Skeletal muscle satellite cell (primary cell): ENCODE data around the gene STOML1.
"Not testable (repeated sequence)": the region's sequence is repeated elsewhere in the genome, so short reads cannot be mapped to it uniquely, and the experiment has no call there.

Experiments
- H3K27me3 ChIP-seq: 2 replicates; pipeline ENCODE4 v1.7.0; 2013; ENCODE audit warnings: low read length; ENCODE audit not compliant: control insufficient read depth, insufficient read depth
- H3K36me3 ChIP-seq: 2 replicates; pipeline ENCODE4 v1.7.0; 2013; ENCODE audit warnings: mild to moderate bottlenecking, control low read depth, low read length; ENCODE audit not compliant: insufficient read depth
- H3K4me1 ChIP-seq: 2 replicates; pipeline ENCODE4 v1.7.0; 2013; ENCODE audit warnings: low read length; ENCODE audit not compliant: control insufficient read depth, insufficient read depth
- H3K4me2 ChIP-seq: 2 replicates; pipeline ENCODE4 v1.7.0; 2013; ENCODE audit warnings: mild to moderate bottlenecking, low read length
- H3K4me3 ChIP-seq: 2 replicates; pipeline ENCODE4 v1.7.0; 2013; ENCODE audit warnings: low read length
- H3K9ac ChIP-seq: 2 replicates; pipeline ENCODE4 v1.7.0; 2013; ENCODE audit warnings: mild to moderate bottlenecking, low read depth, low read length, moderate library complexity
- H3K9me3 ChIP-seq: replicated peaks from 2 replicates; pipeline ENCODE4 v1.7.0; 2013; ENCODE audit warnings: mild to moderate bottlenecking, control low read depth, low read length

STOML1 gene

GRCh38 chr15:73983211-73983727, 8.8 kb downstream of the STOML1 start:
- Histone ChIP-seq H3K4me2 (peak overlapping the region; percentile 70), H3K4me3 (no peak overlapping the region), H3K36me3 (no peaks in the 10 kb centered on the region), H3K4me1 (peaks cover 59% of the 10 kb centered on the region), H3K9me3 (no peaks in the 10 kb centered on the region), H3K9ac (peak overlapping the region; percentile 61), H3K27me3 (no peaks in the 10 kb centered on the region)

- H3K4me2 ChIP-seq, result peak overlapping the region; percentile 70
- H3K4me3 ChIP-seq, result peak overlapping the region; percentile 32
- H3K36me3 ChIP-seq, result no peaks in the 10 kb centered on the region
- no peaks in the 10 kb centered on the region for H3K27me3 ChIP-seq
- peaks cover 52% of the 10 kb centered on the region for H3K4me1 ChIP-seq
- H3K9me3 ChIP-seq, result no peaks in the 10 kb centered on the region
- peak overlapping the region; percentile 61 for H3K9ac ChIP-seq
Observed at GRCh38 chr15:73982222-73982962, 9.7 kb downstream of the STOML1 start.

DNA sequence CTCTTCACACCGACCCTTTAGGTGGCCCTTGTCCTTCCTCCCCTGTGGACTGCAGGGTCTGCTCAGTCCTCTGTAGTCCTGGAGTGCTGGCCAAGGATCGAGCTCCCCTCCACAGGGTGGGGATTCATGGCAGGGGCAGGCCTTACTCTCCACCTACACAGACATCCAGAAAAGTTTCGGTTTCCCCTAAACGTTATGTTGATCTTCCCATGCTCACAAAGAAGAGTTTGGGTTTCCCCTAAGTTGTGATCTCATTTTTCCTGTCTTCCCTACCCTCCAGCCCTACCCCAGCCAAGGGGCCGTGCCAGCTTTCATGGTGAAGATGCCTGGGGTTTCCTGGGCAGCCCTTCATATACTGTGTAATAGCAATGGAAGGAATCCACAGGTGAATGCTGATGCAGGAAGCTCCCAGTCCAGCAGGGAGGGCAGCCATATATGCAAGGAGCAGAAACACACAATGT, 10.3 kb downstream of the STOML1 start:
- peak overlapping the region; percentile 32 for H3K4me3 ChIP-seq
- H3K9ac ChIP-seq, result peak overlapping the region; percentile 61
- H3K4me2 ChIP-seq, result peak overlapping the region; percentile 70
- H3K9me3 ChIP-seq, result no peaks in the 10 kb centered on the region
- peaks cover 52% of the 10 kb centered on the region for H3K4me1 ChIP-seq
- H3K36me3 ChIP-seq, result no peaks in the 10 kb centered on the region
- H3K27me3 ChIP-seq, result no peaks in the 10 kb centered on the region

DNA sequence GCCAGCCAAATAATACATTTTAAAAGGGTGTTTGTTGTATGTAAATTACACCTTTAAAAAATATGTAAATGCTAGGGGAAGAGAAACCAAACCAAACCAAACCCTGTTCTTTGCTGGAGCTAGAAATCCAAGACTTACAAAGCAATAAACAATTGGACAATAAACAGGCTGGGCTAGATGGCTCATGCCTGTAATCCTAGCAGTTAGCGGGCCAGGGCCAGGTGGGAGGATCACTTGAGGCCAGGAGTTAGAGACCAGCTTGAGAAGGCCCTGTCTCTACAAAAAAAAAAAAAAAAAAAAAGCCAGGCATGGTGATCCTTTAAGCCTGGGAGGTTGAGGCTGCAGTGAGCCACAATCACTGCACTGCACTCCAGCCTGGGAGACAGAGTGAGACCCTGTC, 12.5 kb downstream of the STOML1 start:
- Histone ChIP-seq H3K4me2 (no peak overlapping the region), H3K4me3 (no peak overlapping the region), H3K27me3 (no peaks in the 10 kb centered on the region), H3K4me1 (peaks cover 34% of the 10 kb centered on the region), H3K36me3 (no peaks in the 10 kb centered on the region), H3K9ac (no peak overlapping the region), H3K9me3 (no peaks in the 10 kb centered on the region)

DNA sequence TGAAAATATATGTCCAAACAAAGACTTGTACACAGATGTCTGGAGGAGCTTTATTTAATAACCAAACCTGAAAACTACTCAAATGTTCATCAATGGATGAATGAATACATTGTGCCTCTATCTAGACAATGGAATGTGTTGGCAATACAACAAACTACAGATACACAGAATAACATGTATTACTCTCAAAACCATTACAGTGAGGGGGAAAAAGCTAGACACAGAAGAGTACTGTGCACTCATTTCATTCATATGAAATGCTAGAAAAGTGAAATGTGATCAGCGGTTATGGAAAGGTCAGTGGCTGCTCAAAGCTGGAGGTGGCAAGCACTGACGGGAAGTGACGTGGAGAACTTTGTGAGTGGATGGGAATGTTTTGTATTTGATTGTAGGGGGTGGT, 13.2 kb downstream of the STOML1 start:
- no peak overlapping the region for H3K4me2 ChIP-seq
- H3K4me3 ChIP-seq, result no peak overlapping the region
- no peaks in the 10 kb centered on the region for H3K27me3 ChIP-seq

DNA sequence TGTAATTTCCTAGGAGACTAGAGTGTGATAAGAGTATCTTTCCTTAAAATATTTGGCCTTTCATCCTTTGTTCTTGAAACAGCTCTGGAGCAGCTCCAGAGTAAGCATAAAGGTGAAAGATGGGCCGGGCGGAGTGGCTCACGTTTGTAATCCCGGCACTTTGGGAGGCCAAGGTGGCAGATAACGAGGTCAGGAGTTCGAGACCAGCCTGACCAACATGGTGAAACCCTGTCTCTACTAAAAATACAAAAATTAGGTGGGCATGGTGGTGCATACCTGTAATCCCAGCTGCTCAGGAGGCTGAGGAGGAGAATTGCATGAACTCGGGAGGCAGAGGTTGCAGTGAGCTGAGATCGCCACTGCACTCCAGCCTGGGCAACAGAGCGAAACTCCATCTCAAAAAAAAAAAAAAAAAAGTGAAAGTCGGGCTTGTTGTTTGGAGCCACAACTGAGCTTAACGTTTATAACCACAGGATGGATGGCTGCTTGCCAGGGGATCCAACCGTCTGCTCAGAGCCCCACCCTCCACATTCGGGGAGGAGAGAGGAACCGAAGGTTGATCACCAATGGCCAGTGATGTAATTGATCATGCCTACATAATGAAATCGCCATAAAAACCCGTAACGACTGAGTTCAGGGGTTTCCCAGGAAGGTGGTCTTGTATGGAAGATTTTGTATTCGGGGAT, 16.5 kb downstream of the STOML1 start:
- not testable (repeated sequence) for H3K4me2 ChIP-seq

More for the DNA sequence above, 13.2 kb downstream of the STOML1 start:
- Histone ChIP-seq H3K9ac (no peak overlapping the region), H3K4me1 (peaks cover 26% of the 10 kb centered on the region), H3K9me3 (no peaks in the 10 kb centered on the region), H3K36me3 (no peaks in the 10 kb centered on the region)

GRCh38 chr15:73973683-73974200, 18.4 kb downstream of the STOML1 start:
- not testable (repeated sequence) for H3K27me3 ChIP-seq, H3K9me3 ChIP-seq, H3K9ac ChIP-seq, H3K4me3 ChIP-seq, H3K36me3 ChIP-seq, H3K4me1 ChIP-seq, H3K4me2 ChIP-seq

More for the DNA sequence above, 16.5 kb downstream of the STOML1 start:
- not testable (repeated sequence) for H3K36me3 ChIP-seq, H3K9ac ChIP-seq, H3K4me1 ChIP-seq, H3K27me3 ChIP-seq, H3K9me3 ChIP-seq, H3K4me3 ChIP-seq

DNA sequence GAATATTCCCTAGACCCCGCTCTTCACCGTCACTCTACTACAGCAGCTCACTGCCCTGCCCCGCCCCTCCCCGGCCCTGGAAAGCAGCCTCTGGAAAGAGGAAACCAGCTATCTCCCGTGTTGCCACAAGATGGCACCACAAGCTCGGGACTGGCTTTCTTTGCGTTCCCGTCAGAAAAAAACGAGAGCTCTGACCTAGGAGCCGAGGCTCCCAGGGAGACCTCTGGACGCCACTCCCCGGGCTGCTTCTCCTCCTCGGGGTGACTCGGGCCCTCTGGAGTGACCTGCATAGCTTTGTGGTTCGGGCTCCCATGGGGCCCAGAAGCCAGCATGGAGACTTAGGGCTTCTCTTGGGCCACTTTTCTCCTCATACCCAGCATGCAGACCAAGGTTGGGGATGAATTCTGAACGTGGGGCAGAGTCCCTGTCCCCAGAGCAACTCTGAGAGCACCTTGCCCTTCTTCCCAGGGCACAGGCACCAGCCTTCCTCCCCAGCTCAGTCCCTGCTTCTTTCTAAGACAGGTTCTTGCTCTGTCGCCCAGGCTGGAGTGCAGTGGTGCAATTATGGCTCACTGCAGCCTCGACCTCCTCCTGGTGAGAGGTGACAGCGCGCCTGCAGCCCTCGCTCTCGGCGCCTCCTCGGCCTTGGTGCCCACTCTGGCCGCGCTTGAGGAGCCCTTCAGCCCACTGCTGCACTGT, 19.0 kb downstream of the STOML1 start:
- peak overlapping the region; percentile 59 for H3K4me3 ChIP-seq
- H3K9me3 ChIP-seq, result no peaks in the 10 kb centered on the region
- no peaks in the 10 kb centered on the region for H3K27me3 ChIP-seq
- peak overlapping the region; percentile 83 for H3K4me2 ChIP-seq
- peaks cover 7% of the 10 kb centered on the region for H3K4me1 ChIP-seq
- H3K36me3 ChIP-seq, result no peaks in the 10 kb centered on the region
- peak overlapping the region; percentile 48 for H3K9ac ChIP-seq

GRCh38 chr15:73969151-73969759, 22.8 kb downstream of the STOML1 start:
- H3K4me1 ChIP-seq, result peaks cover 26% of the 10 kb centered on the region
- H3K27me3 ChIP-seq, result no peaks in the 10 kb centered on the region
- no peaks in the 10 kb centered on the region for H3K36me3 ChIP-seq
- no peak overlapping the region for H3K4me2 ChIP-seq
- no peak overlapping the region for H3K4me3 ChIP-seq
- H3K9ac ChIP-seq, result no peak overlapping the region
- no peaks in the 10 kb centered on the region for H3K9me3 ChIP-seq

DNA sequence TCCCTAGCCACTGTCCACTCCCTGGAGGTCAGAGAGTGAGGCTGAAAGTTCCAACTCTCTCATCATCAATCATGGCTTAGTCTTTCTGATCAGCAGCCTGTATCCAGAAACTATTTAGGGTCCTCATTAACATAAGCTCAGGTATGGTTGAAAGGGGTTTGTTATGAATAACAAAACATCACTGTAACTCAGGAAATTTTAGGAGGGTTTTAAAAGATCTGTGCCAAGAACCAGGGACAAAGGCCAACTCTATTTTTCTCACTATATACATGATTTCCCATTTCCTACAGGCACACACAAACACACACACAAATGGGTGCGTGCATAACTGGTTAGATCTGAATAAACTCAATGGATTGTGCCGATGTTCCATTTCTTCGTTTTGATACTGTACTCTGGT, 23.6 kb downstream of the STOML1 start:
- H3K4me2 ChIP-seq, result no peak overlapping the region
- peaks cover 26% of the 10 kb centered on the region for H3K4me1 ChIP-seq
- no peak overlapping the region for H3K4me3 ChIP-seq
- no peaks in the 10 kb centered on the region for H3K9me3 ChIP-seq
- no peaks in the 10 kb centered on the region for H3K27me3 ChIP-seq
- no peak overlapping the region for H3K9ac ChIP-seq
- no peaks in the 10 kb centered on the region for H3K36me3 ChIP-seq

DNA sequence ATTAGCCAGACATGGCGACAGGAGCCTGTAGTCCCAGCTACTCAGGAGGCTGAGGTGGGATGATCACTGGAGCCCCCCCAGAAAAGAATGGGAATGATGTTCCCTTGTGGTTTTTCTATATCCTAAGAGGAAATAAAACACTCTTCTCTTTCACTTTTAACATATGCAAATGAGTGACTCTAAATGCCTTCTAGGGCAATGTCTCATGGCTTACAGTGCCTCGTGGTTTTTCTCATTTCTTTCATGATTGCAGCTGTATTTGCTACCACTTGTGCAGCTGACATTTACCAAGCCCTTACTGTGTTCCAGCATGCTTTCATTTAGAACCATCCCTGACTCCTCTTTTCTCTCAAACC, 26.4 kb downstream of the STOML1 start:
- H3K36me3 ChIP-seq, result no peaks in the 10 kb centered on the region
- H3K9ac ChIP-seq, result no peak overlapping the region
- no peaks in the 10 kb centered on the region for H3K27me3 ChIP-seq
- H3K4me3 ChIP-seq, result no peak overlapping the region
- H3K9me3 ChIP-seq, result no peaks in the 10 kb centered on the region
- H3K4me2 ChIP-seq, result no peak overlapping the region
- H3K4me1 ChIP-seq, result peaks cover 29% of the 10 kb centered on the region
